Dermis blood vessel endothelial cell (primary cell): ENCODE measurements around the gene TCERG1L. TPM values are rescaled to one million over a fixed set of nuclear protein-coding genes. Genes with fewer than 3 reads are reported as not detected.
"Not testable (repeated sequence)": the region's sequence is repeated elsewhere in the genome, so short reads cannot be mapped to it uniquely, and the experiment has no call there.

Experiments used
- DNase-seq: peaks from one replicate; pipeline ENCODE4 v3.0.0; 2010
- total RNA-seq: library from RNA; depleted of rRNA; stranded (reverse); fragments of >200 nt; gene quantifications from 2 replicates; pipeline ENCODE4 v1.2.3, GENCODE V29; 2014

Gene TCERG1L
- total RNA-seq, 1 donor from 2014 or later, result not detected

GRCh38 chr10:131162211-131162610, 149.3 kb downstream of the TCERG1L start:
- no peak for DNase-seq

- DNase-seq, result no peak
Measured at GRCh38 chr10:131161087-131161486, 150.4 kb downstream of the TCERG1L start.

- no peak for DNase-seq
Measured at GRCh38 chr10:131160219-131160875, 151.2 kb downstream of the TCERG1L start.

- no peak for DNase-seq
Measured at GRCh38 chr10:131159771-131160170, 151.8 kb downstream of the TCERG1L start.

GRCh38 chr10:131158695-131159094, 152.8 kb downstream of the TCERG1L start:
- no peak for DNase-seq

- no peak for DNase-seq
Measured at GRCh38 chr10:131157899-131158298, 153.6 kb downstream of the TCERG1L start.

- DNase-seq, result no peak
Measured at GRCh38 chr10:131155876-131156230, 155.7 kb downstream of the TCERG1L start.

GRCh38 chr10:131155218-131155875, 156.2 kb downstream of the TCERG1L start:
- no peak for DNase-seq

- no peak for DNase-seq
Measured at GRCh38 chr10:131154306-131155025, 157.1 kb downstream of the TCERG1L start.

- not testable (repeated sequence) for DNase-seq
Measured at GRCh38 chr10:131152456-131152855, 159.1 kb downstream of the TCERG1L start.

GRCh38 chr10:131150126-131150525, 161.4 kb downstream of the TCERG1L start:
- no peak for DNase-seq

- no peak for DNase-seq
Measured at GRCh38 chr10:131149586-131149985, 161.9 kb downstream of the TCERG1L start.

- DNase-seq, result no peak
Measured at GRCh38 chr10:131149111-131149510, 162.4 kb downstream of the TCERG1L start.

- DNase-seq, result no peak
Measured at GRCh38 chr10:131148270-131148669, 163.3 kb downstream of the TCERG1L start.

GRCh38 chr10:131147301-131147975, 164.1 kb downstream of the TCERG1L start:
- no peak for DNase-seq

GRCh38 chr10:131146790-131147189, 164.7 kb downstream of the TCERG1L start:
- no peak for DNase-seq

GRCh38 chr10:131145756-131146155, 165.8 kb downstream of the TCERG1L start:
- DNase-seq, result no peak

GRCh38 chr10:131144711-131145375, 166.7 kb downstream of the TCERG1L start:
- DNase-seq, result no peak

- DNase-seq, result no peak
Measured at GRCh38 chr10:131144196-131144595, 167.3 kb downstream of the TCERG1L start.

- no peak for DNase-seq
Measured at GRCh38 chr10:131143425-131144165, 167.9 kb downstream of the TCERG1L start.

GRCh38 chr10:131142517-131143380, 168.8 kb downstream of the TCERG1L start:
- no peak for DNase-seq
